Measurements from ENCODE around the gene LETM1. TPM values are rescaled to one million over a fixed set of nuclear protein-coding genes. Genes with fewer than 3 reads are reported as not detected.

The LETM1 gene
- 73.7 and 76.5 TPM in 2 replicates for total RNA-seq

GRCh38 chr4:1856071-1856942 is at the start of gene LETM1:
TSS of gene LETM1 (minus strand) at chr4:1856156. CDS start at chr4:1855950, 206 bp downstream.

GRCh38 chr4:1870578-1871443 is 14.9 kb upstream of the LETM1 start, which contains the start of gene NSD2:
TSS of gene NSD2 (plus strand) at chr4:1871393. CDS start at chr4:1900655, 29,262 bp downstream.

GRCh38 chr4:1792832-1793495 is 63.0 kb downstream of the LETM1 start, which contains the start of gene FGFR3:
TSS of gene FGFR3 (plus strand) at chr4:1793293. CDS start at chr4:1793935, 642 bp downstream.

Other genes starting within 250 kb of the LETM1 start
- gene FAM53A, start 171.8 kb downstream of the LETM1 start, total RNA-seq = 0.42 and 1.1 TPM in 2 replicates
- 85.1 and 94.5 TPM in 2 replicates for gene SLBP, start 143.8 kb downstream of the LETM1 start, total RNA-seq
- gene TMEM129, start 134.8 kb downstream of the LETM1 start, total RNA-seq = 39.3 and 47.7 TPM in 2 replicates
- gene TACC3, start 134.6 kb downstream of the LETM1 start, total RNA-seq = 33.9 and 42.9 TPM in 2 replicates
- gene FGFR3, start 62.9 kb downstream of the LETM1 start, total RNA-seq = 120 TPM in 2 replicates
- gene NSD2, start 15.2 kb upstream of the LETM1 start, total RNA-seq = 40.8 and 48.2 TPM in 2 replicates
- 30.4 and 33.0 TPM in 2 replicates for gene NELFA, start 152.8 kb upstream of the LETM1 start, total RNA-seq
- not detected in 2 replicates for gene NAT8L, start 203.2 kb upstream of the LETM1 start, total RNA-seq